Trophoblast cell (in vitro differentiated cells and primary cell): Measurements from ENCODE around the gene DCTD.

ENCODE experiments used
- DNase-seq, 2 donors: peaks; one replicate each; pipeline ENCODE4 v3.0.0-alpha.2; 2016
- H2AFZ ChIP-seq: 2 replicates; pipeline ENCODE4 v1.6.1; 2013; ENCODE audit warnings: low read length, moderate library complexity, mild to moderate bottlenecking; ENCODE audit not compliant: insufficient read depth, poor library complexity
- H2AK5ac ChIP-seq: 2 replicates; pipeline ENCODE4 v1.6.1; 2013; ENCODE audit warnings: mild to moderate bottlenecking, low read length
- H2BK120ac ChIP-seq: 2 replicates; pipeline ENCODE4 v1.6.1; 2013; ENCODE audit warnings: low read length, mild to moderate bottlenecking, moderate library complexity; ENCODE audit not compliant: insufficient read depth, poor library complexity
- H2BK12ac ChIP-seq: 2 replicates; pipeline ENCODE4 v1.6.1; 2013; ENCODE audit warnings: mild to moderate bottlenecking, low read length, moderate library complexity
- H2BK5ac ChIP-seq: 2 replicates; pipeline ENCODE4 v1.6.1; 2013; ENCODE audit warnings: low read length, low read depth, moderate library complexity, mild to moderate bottlenecking; ENCODE audit not compliant: poor library complexity
- H3K14ac ChIP-seq: 2 replicates; pipeline ENCODE4 v1.6.1; 2013; ENCODE audit warnings: mild to moderate bottlenecking, low read length
- H3K18ac ChIP-seq: 2 replicates; pipeline ENCODE4 v1.6.1; 2013; ENCODE audit warnings: mild to moderate bottlenecking, low read length
- H3K23ac ChIP-seq: 2 replicates; pipeline ENCODE4 v1.6.1; 2013; ENCODE audit warnings: low read length
- H3K27ac ChIP-seq: 2 replicates; pipeline ENCODE4 v1.5.1; 2013; ENCODE audit warnings: low read depth, mild to moderate bottlenecking, inconsistent platforms, low read length, moderate library complexity
- H3K27me3 ChIP-seq: 2 replicates; pipeline ENCODE4 v1.6.1; 2013; ENCODE audit warnings: inconsistent platforms, mild to moderate bottlenecking, low read length, moderate library complexity; ENCODE audit not compliant: insufficient read depth
- H3K36me3 ChIP-seq, 2 experiments: 1 replicate in 1 of 2; 2 replicates in 1 of 2; pipeline ENCODE4 v1.6.1; 2013; ENCODE audit warnings: low read length in 2 of 2, mild to moderate bottlenecking in 2 of 2, moderate library complexity in 1 of 2; ENCODE audit not compliant: insufficient read depth in 2 of 2, control insufficient read depth in 1 of 2
- H3K4ac ChIP-seq: 2 replicates; pipeline ENCODE4 v1.6.1; 2013; ENCODE audit warnings: low read depth, mild to moderate bottlenecking, low read length, moderate library complexity
- H3K4me1 ChIP-seq, 2 experiments: 1 replicate in 1 of 2; 2 replicates in 1 of 2; pipeline ENCODE4 v1.6.1; 2013; ENCODE audit warnings: low read length in 2 of 2, mild to moderate bottlenecking in 2 of 2, moderate library complexity in 1 of 2; ENCODE audit not compliant: insufficient read depth in 2 of 2, control insufficient read depth in 1 of 2
- H3K4me2 ChIP-seq: 2 replicates; pipeline ENCODE4 v1.6.1; 2013; ENCODE audit warnings: inconsistent platforms, mild to moderate bottlenecking, low read length, moderate library complexity
- H3K4me3 ChIP-seq: 2 replicates; pipeline ENCODE4 v1.5.1; 2013; ENCODE audit warnings: mild to moderate bottlenecking, low read depth, low read length, inconsistent platforms
- H3K79me1 ChIP-seq: one replicate; pipeline ENCODE4 v1.6.1; 2013; ENCODE audit warnings: low read length
- H3K79me2 ChIP-seq: 2 replicates; pipeline ENCODE4 v1.6.1; 2013; ENCODE audit warnings: low read length, mild to moderate bottlenecking; ENCODE audit not compliant: control insufficient read depth, insufficient read depth, poor library complexity
- H3K9ac ChIP-seq: 2 replicates; pipeline ENCODE4 v1.6.1; 2013; ENCODE audit warnings: mild to moderate bottlenecking, low read length
- H3K9me3 ChIP-seq: 2 replicates; pipeline ENCODE4 v1.6.1; 2013; ENCODE audit warnings: low read depth, mild to moderate bottlenecking, control low read depth, inconsistent platforms, low read length; ENCODE audit not compliant: insufficient read depth
- H4K12ac ChIP-seq: 2 replicates; pipeline ENCODE4 v1.6.1; 2013; ENCODE audit warnings: low read depth, mild to moderate bottlenecking, low read length, moderate library complexity
- H4K8ac ChIP-seq: 2 replicates; pipeline ENCODE4 v1.6.1; 2013; ENCODE audit warnings: low read depth, mild to moderate bottlenecking, low read length, moderate library complexity
- H4K91ac ChIP-seq: one replicate; pipeline ENCODE4 v1.6.1; 2013; ENCODE audit warnings: low read depth, mild to moderate bottlenecking, low read length, moderate library complexity
- WGBS: extraction: QIAGEN DNeasy Blood & Tissue Kit; methylation state at CpG from one replicate; pipeline ENCODE4 v1.1.7; 2013; ENCODE audit warnings: missing lambda C conversion rate; ENCODE audit not compliant: insufficient read length, insufficient coverage; ENCODE audit errors: extremely low coverage; 5-methylcytosine and 5-hydroxymethylcytosine counted together

Gene DCTD

GRCh38 chr4:182869697-182870096 lies 47.5 kb downstream of the DCTD start:
- Histone ChIP-seq H3K18ac (no peak overlapping the region), H3K79me1 (no peaks in the 10 kb centered on the region), H4K12ac (no peak overlapping the region), H3K79me2 (no peaks in the 10 kb centered on the region), H4K91ac (no peak overlapping the region), H3K9ac (no peak overlapping the region), H2AK5ac (no peak overlapping the region), H3K4me3 (no peak overlapping the region), H3K36me3 (no peaks in the 10 kb centered on the region), H2BK12ac (no peak overlapping the region), H2BK120ac (no peak overlapping the region), H3K9me3 (peaks cover 2% of the 10 kb centered on the region), H3K14ac (no peak overlapping the region), H3K27me3 (no peaks in the 10 kb centered on the region), H3K4ac (no peak overlapping the region), H3K4me2 (no peak overlapping the region), H3K4me1 (no peaks in the 10 kb centered on the region), H3K23ac (no peak overlapping the region), H3K27ac (no peak overlapping the region), H2BK5ac (no peak overlapping the region), H2AFZ (no peak overlapping the region), H4K8ac (no peak overlapping the region)
- DNase-seq: no peak
- no CpG with 5 or more reads among the region's 4 CpGs for WGBS

DNA sequence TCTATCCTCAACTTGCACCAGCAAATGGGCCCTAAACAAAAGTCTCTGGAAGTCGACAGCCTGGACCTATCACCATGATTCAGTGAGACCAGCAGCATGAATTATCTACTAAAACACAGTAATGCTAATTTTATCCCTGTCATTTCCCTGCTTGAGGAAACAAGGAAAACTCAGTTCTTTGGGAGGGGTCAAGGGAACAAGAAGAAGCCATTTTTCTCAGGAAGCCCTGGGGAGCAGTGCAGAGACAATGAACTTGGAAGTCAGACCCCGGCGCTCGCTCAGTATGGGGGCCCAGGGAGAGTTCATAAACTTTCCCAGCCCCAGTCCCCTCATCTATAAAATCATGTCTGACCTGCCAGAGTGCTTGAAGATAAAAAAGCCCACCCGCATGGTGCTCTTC lies 50.4 kb downstream of the DCTD start:
- Histone ChIP-seq H3K18ac (no peak overlapping the region), H2BK5ac (no peak overlapping the region), H2BK12ac (no peak overlapping the region), H3K9ac (no peak overlapping the region), H4K12ac (no peak overlapping the region), H3K79me2 (no peaks in the 10 kb centered on the region), H2BK120ac (no peak overlapping the region), H3K4me2 (no peak overlapping the region), H4K91ac (no peak overlapping the region), H3K4me1 (no peaks in the 10 kb centered on the region), H4K8ac (no peak overlapping the region), H3K23ac (no peak overlapping the region), H3K27me3 (no peaks in the 10 kb centered on the region), H3K79me1 (no peaks in the 10 kb centered on the region), H3K4ac (no peak overlapping the region), H2AK5ac (no peak overlapping the region), H3K27ac (no peak overlapping the region), H3K14ac (no peak overlapping the region), H2AFZ (no peak overlapping the region), H3K36me3 (no peaks in the 10 kb centered on the region), H3K9me3 (peaks cover 2% of the 10 kb centered on the region), H3K4me3 (no peak overlapping the region)
- WGBS: no CpG with 5 or more reads among the region's 5 CpGs
- no peak for DNase-seq

DNA sequence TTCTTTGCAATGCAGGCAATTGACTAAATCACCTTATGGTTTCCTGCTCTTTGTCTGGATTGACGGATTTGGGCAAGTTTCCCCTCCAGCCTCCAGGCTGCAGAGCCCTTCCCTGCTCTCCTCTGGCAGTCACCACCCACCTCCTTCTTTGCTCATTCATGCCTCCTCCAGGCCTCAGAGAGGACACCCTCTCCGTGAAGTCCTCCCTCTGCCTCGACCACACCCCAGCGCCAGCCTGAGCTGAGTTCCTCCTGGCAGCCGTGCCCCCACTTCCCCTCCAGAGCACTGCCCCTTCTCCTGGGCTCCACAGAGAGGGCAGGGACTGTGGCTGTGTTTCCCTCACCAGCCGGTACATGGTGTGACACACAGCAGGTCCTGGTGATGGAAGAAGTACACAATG lies 53.7 kb downstream of the DCTD start:
- no CpG with 5 or more reads among the region's 6 CpGs for WGBS
- H3K9me3 ChIP-seq: no peaks in the 10 kb centered on the region

DNA sequence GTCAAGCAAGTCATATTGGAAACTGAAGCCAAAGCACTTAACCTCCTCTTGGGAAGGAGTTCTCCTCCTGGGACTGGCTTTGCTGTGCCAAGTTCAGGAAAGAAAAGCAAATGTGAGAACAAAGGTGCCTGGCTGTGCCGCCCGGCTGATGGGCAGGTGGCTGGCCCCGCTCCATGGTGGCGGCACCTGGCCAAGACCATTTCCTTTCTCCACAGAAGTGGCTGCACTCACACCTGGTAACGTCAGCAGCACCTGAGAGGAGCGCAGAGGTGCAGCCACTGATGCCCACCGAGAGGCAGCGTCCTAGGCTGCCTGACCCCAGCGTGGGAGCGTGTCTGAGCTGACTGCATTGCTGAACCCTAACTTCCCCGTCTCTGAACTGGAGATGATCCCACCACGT lies 54.3 kb downstream of the DCTD start:
- H2BK12ac ChIP-seq: no peak overlapping the region
- no peak overlapping the region for H4K91ac ChIP-seq
- no peaks in the 10 kb centered on the region for H3K79me2 ChIP-seq
- WGBS: no CpG with 5 or more reads among the region's 12 CpGs
- H3K27me3 ChIP-seq: no peaks in the 10 kb centered on the region
- no peak overlapping the region for H3K18ac ChIP-seq
- no peak overlapping the region for H2AK5ac ChIP-seq
- H3K9ac ChIP-seq: no peak overlapping the region
- DNase-seq: no peak
- H3K9me3 ChIP-seq: no peaks in the 10 kb centered on the region
- no peak overlapping the region for H3K14ac ChIP-seq
- H2AFZ ChIP-seq: no peak overlapping the region
- no peak overlapping the region for H3K27ac ChIP-seq
- no peak overlapping the region for H3K23ac ChIP-seq
- no peak overlapping the region for H3K4me3 ChIP-seq
- no peak overlapping the region for H2BK120ac ChIP-seq
- H4K12ac ChIP-seq: no peak overlapping the region
- no peaks in the 10 kb centered on the region for H3K4me1 ChIP-seq
- no peak overlapping the region for H2BK5ac ChIP-seq
- H3K79me1 ChIP-seq: no peaks in the 10 kb centered on the region
- H3K4ac ChIP-seq: no peak overlapping the region
- no peaks in the 10 kb centered on the region for H3K36me3 ChIP-seq
- H3K4me2 ChIP-seq: no peak overlapping the region
- no peak overlapping the region for H4K8ac ChIP-seq

More for the DNA sequence above, 53.7 kb downstream of the DCTD start:
- H4K8ac ChIP-seq: no peak overlapping the region
- DNase-seq: no peak
- H3K4me1 ChIP-seq: no peaks in the 10 kb centered on the region
- no peak overlapping the region for H3K27ac ChIP-seq
- no peak overlapping the region for H2BK12ac ChIP-seq
- H3K14ac ChIP-seq: no peak overlapping the region
- no peaks in the 10 kb centered on the region for H3K27me3 ChIP-seq
- H3K79me1 ChIP-seq: no peaks in the 10 kb centered on the region
- H4K91ac ChIP-seq: no peak overlapping the region
- no peak overlapping the region for H2BK5ac ChIP-seq
- no peak overlapping the region for H3K9ac ChIP-seq
- no peak overlapping the region for H3K4me3 ChIP-seq
- H2AFZ ChIP-seq: no peak overlapping the region
- H3K18ac ChIP-seq: no peak overlapping the region
- no peaks in the 10 kb centered on the region for H3K36me3 ChIP-seq
- no peak overlapping the region for H2AK5ac ChIP-seq
- H3K4me2 ChIP-seq: no peak overlapping the region
- no peak overlapping the region for H3K4ac ChIP-seq
- H3K79me2 ChIP-seq: no peaks in the 10 kb centered on the region
- no peak overlapping the region for H3K23ac ChIP-seq
- H2BK120ac ChIP-seq: no peak overlapping the region
- H4K12ac ChIP-seq: no peak overlapping the region
